CD1c-positive myeloid dendritic cell (primary cell): ENCODE data around the gene USHBP1.
"Not testable (repeated sequence)": the region's sequence is repeated elsewhere in the genome, so short reads cannot be mapped to it uniquely, and the experiment has no call there.

Source experiments
- DNase-seq: peaks from one replicate; pipeline ENCODE4 v3.0.0-alpha.2; 2016; ENCODE audit errors: extremely low spot score

Gene USHBP1

GRCh38 chr19:17296273-17296672 lies 31.7 kb upstream of the USHBP1 start:
- DNase-seq, result no peak

GRCh38 chr19:17295551-17295950 lies 31.0 kb upstream of the USHBP1 start:
- not testable (repeated sequence) for DNase-seq

GRCh38 chr19:17294051-17294891 lies 29.7 kb upstream of the USHBP1 start:
- peak; percentile 25 for DNase-seq

- no peak for DNase-seq
These were observed 29.1 kb upstream of the USHBP1 start for GRCh38 chr19:17293605-17294004.

GRCh38 chr19:17292301-17293074 lies 27.9 kb upstream of the USHBP1 start:
- DNase-seq, result peak; percentile 87

- DNase-seq, result peak; percentile 79
These were observed 24.9 kb upstream of the USHBP1 start for GRCh38 chr19:17289489-17289888.

GRCh38 chr19:17286752-17287151 lies 22.2 kb upstream of the USHBP1 start:
- no peak for DNase-seq

GRCh38 chr19:17286263-17286662 lies 21.7 kb upstream of the USHBP1 start:
- DNase-seq, result no peak

- no peak for DNase-seq
These were observed 21.0 kb upstream of the USHBP1 start for GRCh38 chr19:17285415-17286135.

GRCh38 chr19:17283504-17283996 lies 19.0 kb upstream of the USHBP1 start:
- DNase-seq, result no peak

GRCh38 chr19:17282488-17283125 lies 18.1 kb upstream of the USHBP1 start:
- DNase-seq, result peak; percentile 82

GRCh38 chr19:17281391-17282304 lies 17.1 kb upstream of the USHBP1 start, which contains the start of gene ANKLE1:
TSS of gene ANKLE1 (plus strand) at chr19:17281901. CDS start at chr19:17281921, 20 bp downstream.
- peak; percentile 84 for DNase-seq

GRCh38 chr19:17279436-17279835 lies 14.9 kb upstream of the USHBP1 start:
- DNase-seq, result no peak

GRCh38 chr19:17275441-17276175 lies 11.1 kb upstream of the USHBP1 start:
- no peak for DNase-seq

GRCh38 chr19:17274892-17275291 lies 10.3 kb upstream of the USHBP1 start:
- DNase-seq, result not testable (repeated sequence)

- no peak for DNase-seq
These were observed 4.2 kb upstream of the USHBP1 start for GRCh38 chr19:17268754-17269153.

GRCh38 chr19:17266975-17267788 lies 2.6 kb upstream of the USHBP1 start, which contains the start of gene BABAM1:
TSS of gene BABAM1 (plus strand) at chr19:17267443. CDS start at chr19:17268807, 1,364 bp downstream.
- peak; percentile 98 for DNase-seq

- no peak for DNase-seq
These were observed 2.0 kb upstream of the USHBP1 start for GRCh38 chr19:17266589-17266974.

GRCh38 chr19:17266026-17266425 lies 1.5 kb upstream of the USHBP1 start:
- no peak for DNase-seq
